GM12865 (cell line): ENCODE data around the gene SIGLEC7.

Experiments
- DNase-seq: peaks from one replicate; pipeline ENCODE4 v3.0.0; 2010; ENCODE audit warnings: low read depth
- H3K4me3 ChIP-seq: 2 replicates; pipeline ENCODE4 v1.5.1; 2011; ENCODE audit warnings: mild to moderate bottlenecking, low read depth, low read length, control low read depth
- CTCF ChIP-seq: IDR thresholded peaks from 2 replicates; pipeline ENCODE4 v1.5.1; 2011; ENCODE audit warnings: low read length, control low read depth, low read depth, inconsistent platforms; ENCODE audit not compliant: insufficient read depth; ENCODE audit errors: missing control alignments

SIGLEC7 gene

GRCh38 chr19:51097796-51098195 lies 44.3 kb upstream of the SIGLEC7 start:
- H3K4me3 ChIP-seq, result no peak overlapping the region
- DNase-seq, result no peak
- no peak for TF ChIP-seq CTCF

DNA sequence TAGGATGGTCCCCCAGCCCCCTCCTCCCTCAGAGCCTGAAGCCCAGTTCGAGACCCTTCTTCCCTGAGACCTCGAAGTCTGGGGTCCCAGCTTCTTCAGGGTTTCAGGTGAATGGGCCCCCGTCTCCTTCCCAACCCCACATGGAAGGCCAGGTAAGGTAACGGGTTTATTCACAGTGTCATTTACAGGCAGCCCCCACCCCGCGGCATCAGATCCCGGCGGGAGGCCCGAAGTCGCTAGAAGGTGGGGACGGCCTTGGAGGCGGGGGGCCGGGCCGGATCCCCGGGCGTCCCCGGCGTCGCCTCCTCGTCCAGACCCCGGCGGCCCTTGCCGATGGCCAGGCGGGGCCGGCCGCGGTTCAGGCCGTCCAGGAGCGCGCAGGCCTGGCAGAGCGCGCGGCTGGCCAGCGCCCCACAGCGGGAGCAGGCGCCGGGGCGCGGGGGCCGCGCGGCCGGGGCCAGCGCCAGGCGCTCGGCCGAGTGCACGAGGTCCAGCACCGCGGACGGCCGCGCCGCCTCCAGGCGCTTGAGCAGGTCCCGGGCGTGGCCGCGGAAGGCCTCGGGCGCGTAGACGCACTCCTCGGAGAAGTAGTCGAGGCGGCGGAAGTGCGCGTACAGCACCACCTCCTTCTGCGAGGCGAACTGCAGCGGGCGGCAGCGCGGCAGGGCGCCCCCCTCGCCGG lies 43.6 kb upstream of the SIGLEC7 start:
- no peak overlapping the region for H3K4me3 ChIP-seq
- TF ChIP-seq CTCF, result no peak

GRCh38 chr19:51099047-51099382 lies 43.1 kb upstream of the SIGLEC7 start:
- TF ChIP-seq CTCF, result no peak
- DNase-seq, result no peak

More for the DNA sequence above, 43.6 kb upstream of the SIGLEC7 start:
- DNase-seq, result no peak

GRCh38 chr19:51100601-51101000 lies 41.5 kb upstream of the SIGLEC7 start:
- H3K4me3 ChIP-seq, result no peak overlapping the region
- DNase-seq, result no peak
- TF ChIP-seq CTCF, result no peak

More at GRCh38 chr19:51099047-51099382, 43.1 kb upstream of the SIGLEC7 start:
- H3K4me3 ChIP-seq, result no peak overlapping the region

GRCh38 chr19:51101171-51101865 lies 40.8 kb upstream of the SIGLEC7 start:
- no peak overlapping the region for H3K4me3 ChIP-seq
- DNase-seq, result no peak
- TF ChIP-seq CTCF, result no peak

GRCh38 chr19:51102991-51103390 lies 39.1 kb upstream of the SIGLEC7 start:
- H3K4me3 ChIP-seq, result no peak overlapping the region
- no peak for TF ChIP-seq CTCF
- DNase-seq, result no peak

DNA sequence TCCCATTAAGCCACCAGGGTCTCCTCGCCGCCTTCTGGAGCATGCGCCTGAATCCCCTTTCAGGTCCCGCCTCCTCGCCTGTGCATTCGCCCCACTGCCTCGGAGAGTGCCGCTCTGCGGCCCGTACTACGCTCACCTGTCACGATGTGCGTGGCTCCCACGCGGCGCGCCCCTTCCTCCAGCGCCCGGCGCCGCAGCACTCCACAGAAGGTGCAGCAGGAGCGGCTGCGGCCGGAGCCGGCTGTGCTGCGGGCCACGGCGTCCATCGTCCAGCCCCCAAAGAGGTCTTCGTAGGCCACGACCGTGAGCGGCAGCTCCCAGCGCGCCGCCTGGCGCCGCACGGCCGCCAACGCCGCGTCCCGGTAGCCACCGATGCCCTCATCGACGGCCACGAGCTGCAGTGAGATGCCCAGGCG lies 38.2 kb upstream of the SIGLEC7 start:
- DNase-seq, result no peak
- no peak for TF ChIP-seq CTCF
- H3K4me3 ChIP-seq, result no peak overlapping the region
